GM23338 (cell line): Measurements from ENCODE around the gene NRAS. TPM values are rescaled to one million over a fixed set of nuclear protein-coding genes. Genes with fewer than 3 reads are reported as not detected.
A peak's percentile ranks its signal among the peaks of the same experiment; 100 is the strongest.
"Not testable (repeated sequence)": the region's sequence is repeated elsewhere in the genome, so short reads cannot be mapped to it uniquely, and the experiment has no call there.

Source experiments
- ATAC-seq: fragments of 200-7000 bp; cut with Tn5 transposase; 3 replicates; pipeline ENCODE4 v1.9.1; 2020
- DNase-seq: peaks from one replicate; pipeline ENCODE4 v3.0.0-alpha.2; 2015; ENCODE audit warnings: low spot score
- H2AFZ ChIP-seq: fragments of 200-600 bp; sonication (generic); 2 replicates; pipeline ENCODE4 v1.8.0; 2016; ENCODE audit warnings: antibody characterized with exemption, mild to moderate bottlenecking, moderate library complexity
- H3F3A ChIP-seq: fragments of 200-600 bp; sonication (generic); replicated peaks from 2 replicates; pipeline ENCODE4 v1.8.0; 2017; ENCODE audit warnings: antibody characterized with exemption, mixed run types, low read depth
- H3K27ac ChIP-seq: fragments of 200-600 bp; sonication (generic); 2 replicates; pipeline ENCODE4 v1.6.1; 2016; ENCODE audit warnings: low read depth
- H3K27me3 ChIP-seq: fragments of 200-600 bp; sonication (generic); 2 replicates; pipeline ENCODE4 v1.8.0; 2016; ENCODE audit warnings: mild to moderate bottlenecking, mixed run types, moderate library complexity; ENCODE audit not compliant: insufficient read depth
- H3K36me3 ChIP-seq: fragments of 200-600 bp; sonication (generic); 2 replicates; pipeline ENCODE4 v1.8.0; 2016; ENCODE audit warnings: mild to moderate bottlenecking; ENCODE audit not compliant: insufficient read depth
- H3K4me1 ChIP-seq: fragments of 200-600 bp; sonication (generic); 2 replicates; pipeline ENCODE4 v1.8.0; 2016; ENCODE audit warnings: mild to moderate bottlenecking, moderate library complexity; ENCODE audit not compliant: insufficient read depth
- H3K4me2 ChIP-seq: fragments of 200-600 bp; sonication (generic); 2 replicates; pipeline ENCODE4 v1.7.1; 2017; ENCODE audit warnings: mixed run types
- H3K4me3 ChIP-seq: fragments of 200-600 bp; sonication (generic); 2 replicates; pipeline ENCODE4 v1.6.1; 2016; ENCODE audit warnings: mixed run types
- H3K79me2 ChIP-seq: fragments of 200-600 bp; sonication (generic); replicated peaks from 2 replicates; pipeline ENCODE4 v1.8.0; 2017; ENCODE audit warnings: mild to moderate bottlenecking; ENCODE audit not compliant: insufficient read depth
- H3K9me2 ChIP-seq: fragments of 200-600 bp; sonication (generic); 2 replicates; pipeline ENCODE4 v1.8.0; 2017; ENCODE audit not compliant: insufficient read depth
- H4K20me1 ChIP-seq: fragments of 200-600 bp; sonication (generic); replicated peaks from 2 replicates; pipeline ENCODE4 v1.8.0; 2017; ENCODE audit warnings: mild to moderate bottlenecking; ENCODE audit not compliant: insufficient read depth
- H3K27ac Mint-ChIP-seq: 2 replicates; pipeline ENCODE4 v1.8.0; 2020; ENCODE audit warnings: inconsistent platforms, mild to moderate bottlenecking, moderate library complexity, mixed read lengths
- H3K27me3 Mint-ChIP-seq: 3 replicates; pipeline ENCODE4 v1.8.0; 2022; ENCODE audit warnings: low read depth, mild to moderate bottlenecking, moderate library complexity, mixed read lengths, inconsistent platforms; ENCODE audit not compliant: insufficient read depth, poor library complexity
- H3K36me3 Mint-ChIP-seq: 3 replicates; pipeline ENCODE4 v1.8.0; 2021; ENCODE audit warnings: low read depth, mild to moderate bottlenecking, inconsistent platforms, moderate library complexity, mixed read lengths
- H3K4me1 Mint-ChIP-seq: 3 replicates; pipeline ENCODE4 v1.8.0; 2020; ENCODE audit warnings: mild to moderate bottlenecking, inconsistent platforms, mixed read lengths
- H3K4me3 Mint-ChIP-seq: 3 replicates; pipeline ENCODE4 v1.8.0; 2021; ENCODE audit warnings: moderate library complexity, mild to moderate bottlenecking, inconsistent platforms, mixed read lengths
- H3K9me3 Mint-ChIP-seq: 3 replicates; pipeline ENCODE4 v1.8.0; 2020; ENCODE audit warnings: moderate library complexity, mild to moderate bottlenecking, inconsistent platforms, mixed read lengths
- CREB1 ChIP-seq: fragments of 250-450 bp; sonication (Bioruptor Pico); IDR thresholded peaks from 2 replicates; pipeline ENCODE4 v1.5.0; 2020; ENCODE audit warnings: low read depth, mild to moderate bottlenecking, moderate library complexity
- ETS1 ChIP-seq: IDR thresholded peaks from 2 replicates; pipeline ENCODE4 v1.6.1; 2016; ENCODE audit warnings: antibody characterized with exemption
- EZH2 ChIP-seq: fragments of 200-600 bp; sonication (generic); IDR thresholded peaks from one replicate; pipeline ENCODE4 v1.8.0; 2017; ENCODE audit warnings: antibody characterized with exemption, mild to moderate bottlenecking, low read depth; ENCODE audit not compliant: unreplicated experiment
- JUNB ChIP-seq: IDR thresholded peaks from one replicate; pipeline ENCODE4 v1.6.1; 2016; ENCODE audit warnings: antibody characterized with exemption; ENCODE audit not compliant: unreplicated experiment
- NANOG ChIP-seq: IDR thresholded peaks from 2 replicates; pipeline ENCODE4 v1.6.1; 2016; ENCODE audit warnings: antibody characterized with exemption, borderline replicate concordance
- POLR2AphosphoS5 ChIP-seq: IDR thresholded peaks from 2 replicates; pipeline ENCODE4 v1.6.1; 2016; ENCODE audit warnings: antibody characterized with exemption, low read depth
- REST ChIP-seq: IDR thresholded peaks from one replicate; pipeline ENCODE4 v1.6.1; 2018; ENCODE audit warnings: antibody characterized with exemption; ENCODE audit not compliant: unreplicated experiment
- STAT1 ChIP-seq: IDR thresholded peaks from one replicate; pipeline ENCODE4 v1.6.1; 2016; ENCODE audit warnings: antibody characterized with exemption; ENCODE audit not compliant: unreplicated experiment
- ZNF114 ChIP-seq: fragments of 250-450 bp; sonication (Bioruptor Pico); IDR thresholded peaks from 2 replicates; pipeline ENCODE4 v1.5.0; 2020; ENCODE audit warnings: mild to moderate bottlenecking, moderate library complexity
- ZNF331 ChIP-seq: fragments of 250-450 bp; sonication (Bioruptor Pico); IDR thresholded peaks from 2 replicates; pipeline ENCODE4 v1.5.0; 2020; ENCODE audit warnings: low read depth, mild to moderate bottlenecking, moderate library complexity
- ZNF462 ChIP-seq: fragments of 250-450 bp; sonication (Bioruptor Pico); IDR thresholded peaks from 2 replicates; pipeline ENCODE4 v1.5.0; 2020; ENCODE audit warnings: mild to moderate bottlenecking, moderate library complexity
- polyA plus RNA-seq: library from polyadenylated mRNA; unstranded; fragments of >200 nt; fragmentation: Nextera tagmentation; extraction: Ambion mirVana; gene quantifications from 2 replicates; pipeline ENCODE4 v1.2.1, GENCODE V29; 2016
- total RNA-seq: library from RNA; depleted of rRNA; stranded (reverse); fragments of >200 nt; shearing (Covaris generic); gene quantifications from 2 replicates; pipeline ENCODE4 v1.2.3, GENCODE V29; 2014

NRAS gene
- total and polyA plus RNA-seq, 2 experiments from 2014 or later: 22.3 to 83.2 TPM

GRCh38 chr1:114755006-114755931 is 38.7 kb upstream of the NRAS start:
- H3K27ac ChIP-seq: no peak overlapping the region
- H4K20me1 ChIP-seq: peaks cover 58% of the 10 kb centered on the region
- H3K4me3 ChIP-seq: peak overlapping the region; percentile 72
- no peaks in the 10 kb centered on the region for H3K27me3 ChIP-seq
- H3K4me2 ChIP-seq: peak overlapping the region; percentile 81
- H3K9me2 ChIP-seq: no peaks in the 10 kb centered on the region
- no peak for ATAC-seq
- Mint-ChIP-seq H3K9me3 (no peaks in the 10 kb centered on the region), H3K27ac (peak overlapping the region; percentile 81), H3K36me3 (peaks cover 32% of the 10 kb centered on the region), H3K4me1 (peaks cover 59% of the 10 kb centered on the region), H3K4me3 (peak overlapping the region; percentile 96), H3K27me3 (peaks cover 9% of the 10 kb centered on the region)
- TF ChIP-seq ZNF331 (CRISPR knock-in tag) (no peak), JUNB (no peak), NANOG (no peak), EZH2 (no peak), REST (no peak), CREB1 (CRISPR knock-in tag) (no peak), ZNF114 (CRISPR knock-in tag) (no peak), STAT1 (no peak), ZNF462 (CRISPR knock-in tag) (no peak), ETS1 (no peak), POLR2AphosphoS5 (no peak)
- no peak for DNase-seq
- peaks cover 4% of the 10 kb centered on the region; the same call in 1 of the 2 replicates for H3K36me3 ChIP-seq
- no peak overlapping the region for H2AFZ ChIP-seq
- no peaks in the 10 kb centered on the region for H3F3A ChIP-seq
- peaks cover 70% of the 10 kb centered on the region for H3K79me2 ChIP-seq
- peaks cover 53% of the 10 kb centered on the region for H3K4me1 ChIP-seq

- H3K9me3 Mint-ChIP-seq, DNase-seq, H3K9me2 ChIP-seq, H3K27me3 ChIP-seq, H3F3A ChIP-seq, ATAC-seq, H2AFZ ChIP-seq, H3K27ac ChIP-seq, H3K27me3 Mint-ChIP-seq: not testable (repeated sequence)
- Mint-ChIP-seq H3K27ac (0 out of 2 replicates have a peak overlapping the region, but pooled peaks have one; percentile 36), H3K36me3 (peaks cover 48% of the 10 kb centered on the region), H3K4me1 (peaks cover 59% of the 10 kb centered on the region), H3K4me3 (peak overlapping the region; percentile 96)
- Histone ChIP-seq H3K4me3 (peak overlapping the region; percentile 72), H3K4me1 (peaks cover 53% of the 10 kb centered on the region), H3K36me3 (peaks cover 17% of the 10 kb centered on the region), H3K79me2 (peaks cover 85% of the 10 kb centered on the region), H3K4me2 (peak overlapping the region; percentile 81), H4K20me1 (peaks cover 71% of the 10 kb centered on the region)
Observed at GRCh38 chr1:114753702-114754101, 37.1 kb upstream of the NRAS start.
